HG03565 (cell line): ENCODE data around the gene SLC25A12.

Experiments
- ATAC-seq: cut with Tn5 transposase; IDR thresholded peaks from one replicate; pipeline ENCODE4 v1.9.1; 2021; ENCODE audit warnings: mild to moderate bottlenecking, moderate library complexity; ENCODE audit not compliant: unreplicated experiment

The SLC25A12 gene

GRCh38 chr2:171742760-171743159 lies 151.3 kb downstream of the SLC25A12 start:
- ATAC-seq = no peak

GRCh38 chr2:171741189-171741588 lies 152.9 kb downstream of the SLC25A12 start:
- ATAC-seq = no peak

- ATAC-seq = no peak
Observed at GRCh38 chr2:171735991-171736710, 157.9 kb downstream of the SLC25A12 start.
